ENCODE data around the gene NOX3. TPM values are rescaled to one million over a fixed set of nuclear protein-coding genes. Genes with fewer than 3 reads are reported as not detected.

The NOX3 gene
- total RNA-seq, 3 donors from 2014 or later = not detected

GRCh38 chr6:155442562-155442961 lies 13.1 kb downstream of the NOX3 start:
- no peaks in the 10 kb centered on the region for H3K4me1 ChIP-seq (ENCODE audit: low read depth)
- no peak overlapping the region for H3K4me3 ChIP-seq
- DNase-seq (no peak), ATAC-seq (no peak)
- no peak for TF ChIP-seq CTCF (IDR thresholded peaks at IDR 0.05)
- no peaks in the 10 kb centered on the region for H3K36me3 ChIP-seq (ENCODE audit: low read depth)
- intact Hi-C loops (cut with DNase I, micrococcal nuclease) = no loop called here
- H3K9me3 ChIP-seq = no peaks in the 10 kb centered on the region

- intact Hi-C loops (cut with DNase I, micrococcal nuclease) = no loop called here
- no peaks in the 10 kb centered on the region for H3K36me3 ChIP-seq (ENCODE audit: low read depth)
- TF ChIP-seq CTCF (IDR thresholded peaks at IDR 0.05) = no peak
- H3K9me3 ChIP-seq = no peaks in the 10 kb centered on the region
- H3K4me1 ChIP-seq (ENCODE audit: low read depth) = no peaks in the 10 kb centered on the region
- no peak overlapping the region for H3K4me3 ChIP-seq
- ATAC-seq (no peak), DNase-seq (no peak)
These were observed 14.6 kb downstream of the NOX3 start for GRCh38 chr6:155441112-155441465.

GRCh38 chr6:155440398-155441111 lies 15.1 kb downstream of the NOX3 start:
- no peak for ATAC-seq

GRCh38 chr6:155439376-155439775 lies 16.3 kb downstream of the NOX3 start:
- H3K4me1 ChIP-seq (ENCODE audit: low read depth) = no peaks in the 10 kb centered on the region
- H3K36me3 ChIP-seq (ENCODE audit: low read depth) = no peaks in the 10 kb centered on the region
- H3K4me3 ChIP-seq = no peak overlapping the region
- intact Hi-C loops (cut with DNase I, micrococcal nuclease) = no loop called here
- H3K9me3 ChIP-seq = no peaks in the 10 kb centered on the region
- no peak for DNase-seq
- no peak for TF ChIP-seq CTCF (IDR thresholded peaks at IDR 0.05)
- ATAC-seq = no peak

More at GRCh38 chr6:155440398-155441111, 15.1 kb downstream of the NOX3 start:
- intact Hi-C loops (cut with DNase I, micrococcal nuclease) = no loop called here
- no peak for DNase-seq
- Histone ChIP-seq H3K9me3 (no peaks in the 10 kb centered on the region), H3K4me1 (ENCODE audit: low read depth) (no peaks in the 10 kb centered on the region), H3K4me3 (no peak overlapping the region), H3K36me3 (ENCODE audit: low read depth) (no peaks in the 10 kb centered on the region)
- TF ChIP-seq CTCF (IDR thresholded peaks at IDR 0.05) = no peak

- no peaks in the 10 kb centered on the region for H3K4me1 ChIP-seq (ENCODE audit: low read depth)
- TF ChIP-seq CTCF (IDR thresholded peaks at IDR 0.05) = no peak
- ATAC-seq (peak; percentile 53), DNase-seq (peak in 1 of 3 donors; percentile 59)
- H3K36me3 ChIP-seq (ENCODE audit: low read depth) = no peaks in the 10 kb centered on the region
- H3K4me3 ChIP-seq = no peak overlapping the region
- H3K9me3 ChIP-seq = no peaks in the 10 kb centered on the region
- intact Hi-C loops (cut with DNase I, micrococcal nuclease) = no loop called here
These were observed 18.5 kb downstream of the NOX3 start for GRCh38 chr6:155436981-155437749.
